Esophagus squamous epithelium (tissue), 4 donors: ENCODE data around the gene AGO1.

Experiments used
- POLR2A ChIP-seq, 4 donors: fragments of 450-650 bp; IDR thresholded peaks; one replicate each; pipeline ENCODE4 v1.6.1; 2017; ENCODE audit warnings: antibody characterized with exemption in 4 of 4, mild to moderate bottlenecking in 4 of 4, moderate library complexity in 3 of 4
- TF ChIP-seq, protein P1 (sequence below), 6 experiments: fragments of 450-650 bp in 4 of 6; fragments of 200-600 bp in 2 of 6; sonication (generic) in 2 of 6; IDR thresholded peaks; one replicate each; pipeline ENCODE4 v1.5.1; 2016 to 2019; ENCODE audit warnings: antibody characterized with exemption in 6 of 6, mild to moderate bottlenecking in 4 of 6, moderate library complexity in 4 of 6

DNA sequence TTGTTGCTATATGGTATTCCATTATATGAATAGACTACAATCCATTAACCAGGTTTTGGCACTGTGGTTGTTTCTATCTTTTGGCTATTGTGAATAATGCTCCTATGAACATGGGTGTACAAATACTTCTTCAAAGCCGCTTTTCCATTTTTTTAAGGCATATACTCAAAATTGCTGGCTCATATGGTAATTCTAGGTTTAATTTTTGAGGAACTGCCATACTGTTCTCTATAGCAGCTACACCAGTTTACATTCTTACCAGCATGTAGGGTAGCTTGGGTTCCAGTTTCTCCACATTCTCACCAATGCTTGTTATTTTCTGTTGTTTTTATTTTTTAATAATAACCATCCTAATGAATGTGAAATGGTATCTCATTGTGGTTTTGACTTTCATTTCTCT lies 19.9 kb upstream of the AGO1 start:
- no peak for TF ChIP-seq POLR2A (IDR thresholded peaks at IDR 0.05)
- TF ChIP-seq, protein P1, sequence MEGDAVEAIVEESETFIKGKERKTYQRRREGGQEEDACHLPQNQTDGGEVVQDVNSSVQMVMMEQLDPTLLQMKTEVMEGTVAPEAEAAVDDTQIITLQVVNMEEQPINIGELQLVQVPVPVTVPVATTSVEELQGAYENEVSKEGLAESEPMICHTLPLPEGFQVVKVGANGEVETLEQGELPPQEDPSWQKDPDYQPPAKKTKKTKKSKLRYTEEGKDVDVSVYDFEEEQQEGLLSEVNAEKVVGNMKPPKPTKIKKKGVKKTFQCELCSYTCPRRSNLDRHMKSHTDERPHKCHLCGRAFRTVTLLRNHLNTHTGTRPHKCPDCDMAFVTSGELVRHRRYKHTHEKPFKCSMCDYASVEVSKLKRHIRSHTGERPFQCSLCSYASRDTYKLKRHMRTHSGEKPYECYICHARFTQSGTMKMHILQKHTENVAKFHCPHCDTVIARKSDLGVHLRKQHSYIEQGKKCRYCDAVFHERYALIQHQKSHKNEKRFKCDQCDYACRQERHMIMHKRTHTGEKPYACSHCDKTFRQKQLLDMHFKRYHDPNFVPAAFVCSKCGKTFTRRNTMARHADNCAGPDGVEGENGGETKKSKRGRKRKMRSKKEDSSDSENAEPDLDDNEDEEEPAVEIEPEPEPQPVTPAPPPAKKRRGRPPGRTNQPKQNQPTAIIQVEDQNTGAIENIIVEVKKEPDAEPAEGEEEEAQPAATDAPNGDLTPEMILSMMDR (IDR thresholded peaks at IDR 0.05): no peak
